Esophagus muscularis mucosa (tissue), 4 donors: ENCODE data around the gene OR6C68.

Experiments
- EP300 ChIP-seq: sonication (generic); formaldehyde crosslinking; IDR thresholded peaks from one replicate; pipeline ENCODE4 v1.6.1; 2017; ENCODE audit warnings: antibody characterized with exemption
- POLR2AphosphoS5 ChIP-seq, 2 donors: sonication (generic); formaldehyde crosslinking; IDR thresholded peaks; one replicate each; pipeline ENCODE4 v1.6.1; 2017; ENCODE audit warnings: antibody characterized with exemption in 2 of 2
- TF ChIP-seq, protein P1 (sequence below), 3 experiments: fragments of 200-600 bp in 2 of 3; fragments of 450-650 bp in 1 of 3; sonication (generic) in 2 of 3; IDR thresholded peaks; one replicate each; pipeline ENCODE4 v1.5.1; 2017 to 2019; ENCODE audit warnings: antibody characterized with exemption in 3 of 3, mild to moderate bottlenecking in 2 of 3, moderate library complexity in 1 of 3

DNA sequence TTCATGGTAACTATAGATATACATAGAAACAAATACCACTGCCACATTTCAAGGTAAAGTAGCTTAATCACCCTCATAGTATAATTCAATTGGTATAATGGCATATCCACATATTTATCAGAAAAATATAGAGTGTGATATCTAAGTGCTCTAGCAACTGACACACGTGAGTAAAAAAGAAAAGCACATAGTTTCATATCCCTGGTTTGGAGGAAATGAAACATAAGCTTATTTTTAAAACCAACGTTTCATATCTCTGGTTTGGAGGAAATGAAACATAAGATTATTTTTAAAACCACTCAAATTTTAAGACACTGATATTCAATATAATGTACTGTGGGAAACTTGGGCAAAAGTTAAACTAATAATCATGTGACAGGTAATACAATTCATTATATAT, 24.3 kb upstream of the OR6C68 start:
- TF ChIP-seq POLR2AphosphoS5 (IDR thresholded peaks at IDR 0.05) (no peak), EP300 (no peak)
- TF ChIP-seq, protein P1, sequence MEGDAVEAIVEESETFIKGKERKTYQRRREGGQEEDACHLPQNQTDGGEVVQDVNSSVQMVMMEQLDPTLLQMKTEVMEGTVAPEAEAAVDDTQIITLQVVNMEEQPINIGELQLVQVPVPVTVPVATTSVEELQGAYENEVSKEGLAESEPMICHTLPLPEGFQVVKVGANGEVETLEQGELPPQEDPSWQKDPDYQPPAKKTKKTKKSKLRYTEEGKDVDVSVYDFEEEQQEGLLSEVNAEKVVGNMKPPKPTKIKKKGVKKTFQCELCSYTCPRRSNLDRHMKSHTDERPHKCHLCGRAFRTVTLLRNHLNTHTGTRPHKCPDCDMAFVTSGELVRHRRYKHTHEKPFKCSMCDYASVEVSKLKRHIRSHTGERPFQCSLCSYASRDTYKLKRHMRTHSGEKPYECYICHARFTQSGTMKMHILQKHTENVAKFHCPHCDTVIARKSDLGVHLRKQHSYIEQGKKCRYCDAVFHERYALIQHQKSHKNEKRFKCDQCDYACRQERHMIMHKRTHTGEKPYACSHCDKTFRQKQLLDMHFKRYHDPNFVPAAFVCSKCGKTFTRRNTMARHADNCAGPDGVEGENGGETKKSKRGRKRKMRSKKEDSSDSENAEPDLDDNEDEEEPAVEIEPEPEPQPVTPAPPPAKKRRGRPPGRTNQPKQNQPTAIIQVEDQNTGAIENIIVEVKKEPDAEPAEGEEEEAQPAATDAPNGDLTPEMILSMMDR (IDR thresholded peaks at IDR 0.05): no peak
